Pancreas (tissue), 10 donors: Measurements from ENCODE around the gene EP400. TPM values are rescaled to one million over a fixed set of nuclear protein-coding genes. Genes with fewer than 3 reads are reported as not detected.

ENCODE experiments used
- ATAC-seq, 4 donors: fragments of 200-7000 bp; cut with Tn5 transposase; one replicate each; pipeline versions ENCODE4 v1.8.0 to v1.9.1; 2020; ENCODE audit warnings: mild to moderate bottlenecking in 4 of 4, moderate library complexity in 4 of 4
- DNase-seq, 6 donors: peaks; one replicate each; pipeline ENCODE4 v3.0.0-alpha.2; 2020
- FAIRE-seq: peaks from 2 replicates; lab custom pipeline; 2012; peaks lifted over from hg19 to GRCh38; lab: Jason Lieb, UNC
- H3K27ac ChIP-seq, 4 donors: fragments of 200-600 bp; sonication (generic); 1 replicate in 3 of 4; 2 replicates in 1 of 4; pipeline versions ENCODE4 v1.5.0 to v1.8.0; 2020
- H3K27me3 ChIP-seq, 4 donors: fragments of 200-600 bp; one replicate each; pipeline ENCODE4 v1.8.0; 2021
- H3K36me3 ChIP-seq, 3 donors: fragments of 200-600 bp; sonication (generic) in 1 of 3; one replicate each; pipeline versions ENCODE4 v1.5.0 to v1.8.0; 2020 to 2021
- H3K4me1 ChIP-seq, 3 donors: fragments of 200-600 bp; one replicate each; pipeline ENCODE4 v1.8.0; 2021
- H3K4me3 ChIP-seq, 4 donors: fragments of 200-600 bp; sonication (generic) in 2 of 4; one replicate each; pipeline versions ENCODE4 v1.5.0 to v1.8.0; 2020 to 2021
- H3K9me3 ChIP-seq, 4 donors: fragments of 200-600 bp; one replicate each; pipeline ENCODE4 v1.8.0; 2021
- CTCF ChIP-seq, 4 donors: fragments of 200-600 bp; sonication (generic) in 3 of 4; IDR thresholded peaks; one replicate each; pipeline versions ENCODE4 v1.5.0 to v1.8.0; 2021; ENCODE audit warnings: antibody characterized with exemption in 4 of 4
- WGBS, 2 donors: extraction: QIAGEN DNeasy Blood & Tissue Kit; methylation state at CpG; one replicate each; pipeline ENCODE4 v1.1.7; 2013; 5-methylcytosine and 5-hydroxymethylcytosine counted together
- intact Hi-C, 3 donors: fragments of 100-400 bp; cut with DNase I; formaldehyde crosslinking; loops; one replicate each; pipeline versions ENCODE4 v1.11.1 to v1.14.2; 2022
- polyA plus RNA-seq, 2 donors: library from polyadenylated mRNA; stranded (reverse); fragments of 200-250 nt; gene quantifications; one replicate each; pipeline ENCODE4 v1.2.3, GENCODE V29; 2013
- total RNA-seq, 6 donors: library from RNA; stranded (reverse); fragmentation: NEBNext Ultra II Directional in 4 of 6; extraction: Animal tissue kit (Norgen Biotek cat#: 25700) in 4 of 6; gene quantifications; one replicate each; pipeline versions ENCODE4 v1.2.1 to v1.2.4, GENCODE V29; 2021 to 2023
- donor health status: healthy with polysubstance abuse.
- donor health status: DM: no; HTN: no; CAD: no; lungs with moderate emphysema.
- donor health status: DM: no; HTN: no; CAD: no.
- donor health status: control.
- donor health status: control.
- donor health status: Bipolar disorder and iron deficiency.
- donor health status: DM: yes; HTN: yes; CAD: no.
- donor health status: DM: no; HTN: no; CAD: no.
- donor health status: DM: no; HTN: no; CAD: no.
- donor health status: DM: yes; HTN: yes; CAD: no.

Gene EP400
- total and polyA plus RNA-seq, 8 donors: 15.9 to 24.3 (median 16.7) TPM

GRCh38 chr12:132061641-132062430 is 112.1 kb downstream of the EP400 start:
- no peak for TF ChIP-seq CTCF (IDR thresholded peaks at IDR 0.05)
- no peaks in the 10 kb centered on the region for H3K9me3 ChIP-seq
- no peaks in the 10 kb centered on the region for H3K27me3 ChIP-seq
- no peak overlapping the region for H3K4me3 ChIP-seq
- DNase-seq: no peak
- intact Hi-C loops: no loop called here
- no peak for FAIRE-seq
- ATAC-seq: no peak
- H3K36me3 ChIP-seq: peaks cover 3 to 50% (median 9%) of the 10 kb centered on the region in 3 donors
- no peaks in the 10 kb centered on the region for H3K4me1 ChIP-seq
- 83 to 84% methylated on average over 30 of the region's 30 CpGs for WGBS, 2 donors
- H3K27ac ChIP-seq: no peak overlapping the region

- Histone ChIP-seq H3K27me3 (no peaks in the 10 kb centered on the region), H3K4me3 (no peak overlapping the region), H3K27ac (no peak overlapping the region), H3K9me3 (no peaks in the 10 kb centered on the region), H3K4me1 (no peaks in the 10 kb centered on the region), H3K36me3 (peaks cover 3 to 51% (median 8%) of the 10 kb centered on the region in 3 donors)
- intact Hi-C loops: no loop called here
- WGBS, 2 donors: 91 to 95% methylated on average over 14 of the region's 14 CpGs
- ATAC-seq: no peak
- DNase-seq: no peak
- FAIRE-seq: no peak
- TF ChIP-seq CTCF (IDR thresholded peaks at IDR 0.05): no peak
Observed at GRCh38 chr12:132062481-132062880, 112.7 kb downstream of the EP400 start.

- ATAC-seq (no peak), DNase-seq (no peak), FAIRE-seq (no peak)
- no peak overlapping the region for H3K27ac ChIP-seq
- no peak for TF ChIP-seq CTCF (IDR thresholded peaks at IDR 0.05)
- H3K4me1 ChIP-seq: no peaks in the 10 kb centered on the region
- H3K9me3 ChIP-seq: no peaks in the 10 kb centered on the region
- WGBS, 2 donors: 90 to 91% methylated on average over 10 of the region's 10 CpGs
- H3K4me3 ChIP-seq: no peak overlapping the region
- intact Hi-C loops: no loop called here
- no peaks in the 10 kb centered on the region for H3K27me3 ChIP-seq
- H3K36me3 ChIP-seq: peaks cover 3 to 57% (median 6%) of the 10 kb centered on the region in 3 donors
Observed at GRCh38 chr12:132063491-132063890, 113.7 kb downstream of the EP400 start.

- WGBS, 2 donors: 94 to 95% methylated on average over 19 of the region's 19 CpGs
- Histone ChIP-seq H3K4me1 (no peaks in the 10 kb centered on the region), H3K36me3 (peaks cover 3 to 65% (median 6%) of the 10 kb centered on the region in 3 donors), H3K27me3 (no peaks in the 10 kb centered on the region), H3K4me3 (no peak overlapping the region), H3K9me3 (no peaks in the 10 kb centered on the region), H3K27ac (no peak overlapping the region)
- ATAC-seq: no peak
- FAIRE-seq: no peak
- TF ChIP-seq CTCF (IDR thresholded peaks at IDR 0.05): no peak
- DNase-seq: no peak
- intact Hi-C loops: no loop called here
Observed at GRCh38 chr12:132064631-132065030, 114.9 kb downstream of the EP400 start.

GRCh38 chr12:132065203-132065602 is 115.5 kb downstream of the EP400 start:
- ATAC-seq (no peak), DNase-seq (no peak), FAIRE-seq (no peak)
- Histone ChIP-seq H3K4me1 (no peaks in the 10 kb centered on the region), H3K27me3 (no peaks in the 10 kb centered on the region), H3K9me3 (no peaks in the 10 kb centered on the region), H3K27ac (no peak overlapping the region), H3K36me3 (peaks cover 3 to 65% (median 6%) of the 10 kb centered on the region in 3 donors), H3K4me3 (no peak overlapping the region)
- intact Hi-C loops: no loop called here
- 94 to 97% methylated on average over 10 of the region's 10 CpGs for WGBS, 2 donors
- TF ChIP-seq CTCF (IDR thresholded peaks at IDR 0.05): no peak
